Activated T-cell treated with anti-CD3 and anti-CD28 coated beads, Interleukin-2, amount 50 U/mL, for 1 hour (primary cell): ENCODE measurements around the gene ANKUB1.
"Not testable (repeated sequence)": the region's sequence is repeated elsewhere in the genome, so short reads cannot be mapped to it uniquely, and the experiment has no call there.

ENCODE experiments used
- DNase-seq: peaks from one replicate; pipeline ENCODE4 v3.0.0-alpha.2; 2020

ANKUB1 gene, protein sequence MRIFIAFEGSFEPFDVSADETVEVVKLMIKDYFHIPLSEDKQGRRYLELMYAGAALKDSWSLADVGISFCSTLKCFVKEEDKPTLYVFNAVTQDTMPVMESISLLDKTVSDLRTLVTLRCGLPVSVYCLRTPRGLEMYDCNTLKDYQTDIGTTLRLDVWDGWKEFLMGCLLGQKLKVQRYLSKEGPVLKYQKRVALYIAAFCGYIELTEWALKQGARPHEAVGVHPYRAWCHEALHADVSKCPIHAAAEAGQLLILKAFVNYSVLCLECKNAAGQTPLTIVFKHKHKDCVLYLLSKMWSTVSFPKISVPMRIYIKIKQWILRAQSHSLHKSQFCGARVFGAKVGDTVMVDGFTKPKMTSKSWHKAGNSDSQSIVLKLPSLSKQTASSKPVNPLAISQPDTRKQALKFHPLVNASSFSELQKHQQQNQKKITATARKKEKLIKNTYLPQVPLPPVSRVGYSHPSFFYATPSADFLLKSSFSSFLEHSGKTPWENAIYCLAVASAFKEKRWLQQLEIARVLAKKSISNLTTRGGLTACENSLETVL

DNA sequence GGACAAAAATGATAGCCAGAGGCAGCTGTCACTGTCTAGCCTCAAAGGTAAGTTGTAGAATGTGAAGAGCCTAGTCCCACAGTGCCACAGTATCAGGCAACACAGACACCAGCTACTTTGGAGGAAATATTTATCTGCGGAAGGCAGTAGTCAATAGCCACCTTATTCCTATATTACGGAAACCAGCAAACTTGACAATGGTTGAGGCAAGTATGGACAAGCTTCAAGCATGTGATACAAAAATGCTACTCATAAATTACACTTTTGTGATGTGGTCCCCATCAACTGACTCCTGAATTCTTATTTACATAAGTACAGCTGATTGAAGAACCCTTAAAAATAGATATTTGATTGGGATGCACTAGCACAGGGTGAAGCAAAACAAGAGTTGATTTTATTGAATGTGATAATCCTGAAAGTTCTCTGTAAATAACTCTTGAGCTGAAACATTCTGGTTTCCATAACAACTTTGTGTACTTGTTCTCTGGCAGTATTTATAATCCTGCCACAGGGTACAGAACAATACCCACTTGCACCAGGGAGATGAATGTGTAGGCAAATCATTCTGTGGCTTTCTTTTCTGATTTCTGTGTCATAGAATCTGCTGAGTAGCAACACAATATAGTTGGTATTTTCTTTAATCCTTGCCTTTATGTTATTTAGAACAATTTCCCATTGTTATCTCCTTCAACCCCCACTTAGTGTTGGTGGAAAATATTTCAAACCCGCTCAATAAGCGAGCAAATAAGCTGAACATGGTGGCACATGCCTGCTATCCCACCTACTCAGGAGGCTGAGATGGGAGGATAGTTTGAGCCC, at the start of gene ANKUB1:
Gene ANKUB1 (minus strand): TSS at position 103 of the 819 bp plus-strand sequence. CDS start 188 bp downstream, outside the sequence.
- no peak for DNase-seq

DNA sequence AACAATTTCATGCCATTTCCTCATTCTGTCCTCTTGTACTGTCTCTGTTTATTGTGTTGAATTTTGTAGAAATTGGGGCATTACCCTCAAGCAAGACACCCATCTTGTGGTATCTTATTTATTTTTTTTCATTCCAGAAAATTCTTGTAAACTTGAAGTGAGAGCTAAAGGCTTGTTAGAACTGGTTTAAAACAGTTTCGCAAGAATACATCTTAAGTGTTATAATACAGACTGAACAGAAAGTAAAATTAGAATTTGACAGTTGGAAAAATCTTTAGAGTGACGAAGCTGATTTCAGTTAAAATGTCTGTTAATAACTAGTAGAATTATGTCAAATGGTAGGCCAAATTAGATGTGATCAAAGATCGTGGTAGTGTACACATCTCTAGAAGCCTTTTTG, 47.5 kb upstream of the ANKUB1 start:
- no peak for DNase-seq

DNA sequence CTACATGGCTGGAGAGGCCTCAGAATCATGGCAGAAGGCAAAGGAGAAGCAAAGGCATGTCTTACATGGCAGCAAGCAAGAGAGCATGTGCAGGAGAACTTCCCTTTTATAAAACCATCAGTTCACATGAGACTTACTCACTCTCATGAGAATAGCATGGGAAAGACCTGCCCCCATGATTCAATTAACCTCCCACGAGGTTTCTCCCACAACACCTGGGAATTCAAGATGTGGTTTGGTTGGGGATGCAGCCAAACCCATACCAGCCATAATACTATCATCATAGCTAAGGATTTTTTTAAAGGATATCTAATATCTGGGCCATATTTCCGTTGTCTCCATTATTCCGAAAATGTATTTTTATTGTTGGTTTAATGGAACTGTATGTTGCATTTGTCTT, 47.1 kb upstream of the ANKUB1 start:
- DNase-seq: not testable (repeated sequence)

DNA sequence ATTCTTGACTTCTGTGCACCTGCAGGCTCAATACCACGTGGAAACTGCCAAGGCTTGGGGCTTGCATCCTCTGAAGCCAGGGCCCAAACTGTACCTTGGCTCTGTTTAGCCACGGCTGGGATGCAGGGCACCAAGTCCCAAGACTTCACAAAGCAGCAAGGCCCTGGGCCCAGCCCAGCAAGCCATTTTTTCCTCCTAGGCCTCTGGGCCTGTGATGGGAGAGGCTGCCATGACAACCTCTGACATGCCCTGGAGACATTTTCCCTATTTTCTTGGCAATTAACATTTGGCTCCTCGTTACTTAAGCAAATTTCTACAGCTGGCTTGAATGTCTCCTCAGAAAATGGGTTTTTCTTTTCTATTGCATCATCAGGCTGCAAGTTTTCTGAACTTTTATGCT, 46.1 kb upstream of the ANKUB1 start:
- not testable (repeated sequence) for DNase-seq

DNA sequence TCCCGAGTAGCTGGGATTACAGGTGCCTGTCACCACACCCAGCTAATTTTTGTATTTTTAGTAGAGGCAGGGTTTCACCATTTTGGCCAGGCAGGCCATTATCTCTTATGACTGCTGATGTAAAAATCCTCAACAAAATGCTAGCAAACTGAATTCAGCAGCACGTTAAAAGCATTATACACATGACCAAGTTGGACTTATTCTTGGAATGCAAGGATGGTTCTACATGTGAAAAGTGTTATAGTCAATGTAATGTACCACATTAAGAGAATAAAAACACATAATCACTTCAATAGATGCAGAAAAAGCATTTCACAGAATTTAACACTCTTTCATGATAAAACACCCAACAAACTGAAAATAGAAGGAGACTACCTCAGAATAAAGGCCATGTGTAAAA, 40.9 kb upstream of the ANKUB1 start:
- DNase-seq: no peak

DNA sequence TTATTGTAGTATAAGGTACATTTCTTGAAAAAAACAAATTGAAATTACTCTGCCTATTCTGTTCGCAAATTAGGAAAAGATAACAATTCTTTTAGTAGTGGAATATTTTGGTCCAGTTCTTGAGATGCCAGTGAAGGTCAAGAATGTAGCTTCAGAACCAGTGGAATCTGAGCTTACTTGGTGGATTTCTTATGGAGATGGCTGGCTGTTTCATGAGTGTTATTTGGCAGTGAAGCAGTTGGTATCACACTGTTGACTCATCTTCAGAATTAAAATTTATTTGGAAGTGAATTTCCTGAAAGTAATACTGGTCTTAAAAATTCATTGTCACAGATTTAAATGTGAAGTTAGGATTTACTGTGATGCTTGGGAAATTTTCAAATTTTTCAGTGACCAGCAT, 39.7 kb upstream of the ANKUB1 start:
- DNase-seq: no peak

DNA sequence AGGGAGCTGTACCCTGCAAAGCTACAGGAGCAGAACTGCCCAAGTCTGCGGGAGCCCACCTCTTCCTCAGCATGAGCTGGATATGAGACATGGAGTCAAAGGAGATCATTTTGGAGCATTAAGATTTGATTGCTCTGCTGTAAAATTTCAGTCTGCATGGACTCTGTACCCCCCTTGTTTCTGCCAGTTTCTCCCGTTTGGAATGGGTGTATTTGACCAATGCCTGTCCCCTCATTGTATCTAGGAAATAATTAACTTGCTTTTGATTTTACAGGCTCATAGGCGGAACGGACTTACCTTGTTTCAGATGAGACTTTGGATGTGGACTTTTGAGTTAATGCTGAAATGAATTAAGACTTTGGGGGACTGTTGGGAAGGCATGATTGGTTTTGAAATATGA, 39.0 kb upstream of the ANKUB1 start:
- DNase-seq: no peak

DNA sequence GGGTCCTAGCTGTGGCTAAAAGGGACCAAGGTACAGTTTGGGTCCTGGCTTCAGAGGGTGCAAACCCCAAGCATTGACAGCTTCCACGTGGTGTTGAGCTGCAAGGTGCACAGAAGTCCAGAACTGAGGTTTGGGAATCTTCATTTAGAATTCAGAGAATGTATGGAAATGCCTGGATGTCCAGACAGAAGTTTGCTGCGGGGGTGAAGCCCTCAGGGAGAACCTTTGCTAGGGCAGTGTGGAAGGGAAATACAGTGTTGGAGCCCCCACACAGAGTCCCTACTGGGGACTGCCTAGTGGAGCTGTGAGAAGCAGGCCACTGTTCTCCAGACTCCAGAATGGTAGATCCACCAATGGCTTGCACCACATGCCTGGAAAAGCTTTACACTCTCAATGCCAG, 38.5 kb upstream of the ANKUB1 start:
- DNase-seq: no peak

DNA sequence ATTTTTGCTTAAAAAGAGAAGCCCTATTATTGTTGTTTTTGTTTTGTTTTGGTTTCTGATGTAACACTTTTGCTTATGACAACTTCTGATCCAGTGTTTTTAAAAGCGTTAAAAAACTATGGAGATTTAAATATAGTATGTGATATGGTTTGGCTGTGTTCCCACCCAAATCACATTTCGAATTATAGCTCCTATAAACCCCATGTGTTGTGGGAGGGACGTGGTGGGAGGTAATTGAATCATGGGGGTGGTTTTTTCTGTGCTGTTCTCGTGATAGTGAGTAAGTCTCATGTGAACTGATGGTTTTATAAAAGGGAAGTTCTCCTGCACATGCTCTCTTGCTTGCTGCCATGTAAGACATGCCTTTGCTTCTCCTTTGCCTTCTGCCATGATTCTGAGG, 37.3 kb upstream of the ANKUB1 start:
- DNase-seq: not testable (repeated sequence)

DNA sequence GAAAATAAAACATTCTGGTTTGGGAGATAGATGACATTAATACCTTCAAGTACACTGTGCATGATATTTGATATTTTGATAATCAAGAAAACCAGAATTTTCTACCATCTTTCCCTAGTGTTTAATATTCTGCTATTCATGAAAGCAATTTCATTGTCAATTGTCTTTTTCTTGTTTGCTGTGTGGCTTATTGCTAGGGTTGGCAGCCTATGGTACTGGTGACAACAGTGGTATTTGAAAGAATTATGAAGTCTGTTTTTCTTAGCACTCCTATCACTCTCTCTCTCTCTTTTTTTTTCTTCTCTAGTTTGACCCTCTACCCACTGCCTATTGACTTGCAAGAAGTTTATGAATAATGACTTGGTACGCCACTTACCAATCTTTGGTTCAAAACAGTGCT, 36.0 kb upstream of the ANKUB1 start:
- DNase-seq: no peak

DNA sequence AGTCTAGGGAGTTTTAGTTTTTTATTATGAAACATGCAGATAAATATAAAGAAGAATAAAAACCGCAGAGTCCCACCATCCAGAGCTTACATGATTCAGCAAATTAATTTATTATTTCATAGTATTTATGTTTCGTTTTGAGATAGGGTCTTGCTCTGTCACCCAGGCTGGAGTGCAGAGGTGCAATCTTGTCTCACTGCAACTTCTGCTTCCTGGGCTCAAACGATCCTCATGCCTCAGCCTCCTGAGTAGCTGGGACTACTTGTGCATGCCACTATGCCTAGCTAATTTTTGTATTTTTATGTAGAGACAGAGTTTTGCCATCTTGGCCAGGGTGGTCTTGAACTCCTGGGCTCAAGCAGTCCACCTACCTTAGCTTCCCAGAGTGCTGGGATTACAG, 34.3 kb upstream of the ANKUB1 start:
- DNase-seq: no peak

DNA sequence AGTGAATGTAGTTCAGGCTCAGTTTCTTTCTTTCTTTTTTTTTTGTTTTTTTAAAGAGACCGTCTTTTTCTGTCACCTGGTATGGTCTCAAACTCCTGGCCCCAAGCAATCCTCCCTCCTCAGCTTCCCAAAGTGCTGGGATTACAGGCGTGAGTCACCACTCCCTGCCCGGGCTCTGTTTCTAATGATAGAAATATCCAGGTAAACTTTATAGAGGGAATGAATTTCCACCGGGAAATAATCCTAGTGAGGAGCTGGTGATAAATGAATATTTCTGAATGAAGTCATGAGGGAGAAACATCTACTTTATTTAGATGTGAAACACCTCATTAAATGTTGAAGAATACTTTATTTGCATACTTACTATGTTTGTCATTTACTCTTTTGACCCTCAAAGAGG, 27.8 kb upstream of the ANKUB1 start:
- DNase-seq: no peak

DNA sequence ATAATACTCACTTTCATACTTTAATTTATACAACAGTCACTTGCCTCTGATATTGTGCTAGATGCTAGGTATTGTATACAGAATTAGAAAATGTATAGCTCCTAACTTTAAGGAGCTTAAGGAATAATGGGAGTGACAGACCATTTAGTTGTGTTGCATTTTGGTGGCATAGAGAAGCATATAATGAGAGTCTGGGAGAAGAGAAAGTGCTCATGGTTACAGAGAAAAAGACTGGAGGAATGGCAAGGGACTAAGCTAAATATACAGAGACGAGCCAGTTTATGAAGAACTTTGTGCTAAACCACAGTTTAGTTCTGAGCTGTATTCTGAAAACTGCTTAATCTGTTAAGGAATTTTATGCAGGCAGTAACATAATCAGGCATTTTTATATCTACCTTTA, 27.1 kb upstream of the ANKUB1 start:
- no peak for DNase-seq

DNA sequence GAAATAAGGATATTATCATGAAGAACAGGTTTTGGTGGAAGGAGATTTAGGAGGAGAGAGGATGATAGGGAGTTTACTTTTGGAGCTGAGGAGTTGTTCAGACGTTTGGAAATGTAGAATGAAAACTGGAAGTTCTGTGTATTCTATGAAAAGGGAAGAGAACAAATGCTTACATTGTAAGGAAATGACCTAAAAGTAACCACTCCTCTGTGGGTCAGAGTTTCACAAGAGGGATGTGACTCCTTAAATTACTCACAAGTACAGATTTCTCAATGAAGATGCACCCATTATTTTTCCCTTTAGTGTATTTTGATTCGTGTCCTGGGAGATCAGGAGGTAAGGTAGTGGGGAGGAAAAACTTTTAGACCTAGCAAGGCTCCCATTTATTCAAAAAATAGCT, 24.6 kb upstream of the ANKUB1 start:
- DNase-seq: no peak

DNA sequence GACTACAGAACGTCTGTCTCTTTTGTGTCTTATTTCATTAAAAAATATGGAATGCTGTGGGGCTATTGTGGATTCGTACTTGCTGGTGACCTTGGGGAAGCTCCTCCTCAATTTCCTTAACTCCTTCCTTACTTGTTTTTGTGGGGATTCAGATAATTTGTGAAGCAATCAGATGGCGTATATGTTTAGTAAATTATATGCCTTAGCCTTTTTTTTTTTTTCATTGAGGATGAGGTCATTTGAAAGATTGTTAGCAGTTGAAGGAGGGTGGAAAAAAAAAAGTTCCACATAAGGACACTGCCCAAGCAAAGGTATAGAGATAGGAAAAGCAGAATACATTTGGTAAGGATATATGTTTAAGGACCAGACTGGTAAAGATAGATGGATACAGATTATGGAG, 24.0 kb upstream of the ANKUB1 start:
- no peak for DNase-seq

DNA sequence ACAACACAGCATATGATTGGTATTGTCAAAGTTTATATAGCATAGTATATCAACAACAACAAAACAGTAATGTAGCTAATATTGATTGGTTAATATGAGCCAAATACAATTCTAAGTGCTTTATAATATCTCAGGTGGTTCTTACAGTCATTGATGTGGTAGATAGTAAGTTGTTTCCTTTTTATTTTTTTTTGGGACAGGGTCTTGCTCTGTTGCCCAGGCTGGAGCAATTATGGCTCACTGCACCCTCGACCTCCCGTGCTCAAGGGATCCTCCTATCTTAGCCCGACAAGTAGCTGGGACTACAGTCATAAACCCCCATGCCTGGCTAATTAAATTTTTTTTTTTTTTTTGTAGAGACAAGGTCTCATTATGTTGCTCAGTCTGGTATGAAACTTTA, 23.4 kb upstream of the ANKUB1 start:
- DNase-seq: no peak

DNA sequence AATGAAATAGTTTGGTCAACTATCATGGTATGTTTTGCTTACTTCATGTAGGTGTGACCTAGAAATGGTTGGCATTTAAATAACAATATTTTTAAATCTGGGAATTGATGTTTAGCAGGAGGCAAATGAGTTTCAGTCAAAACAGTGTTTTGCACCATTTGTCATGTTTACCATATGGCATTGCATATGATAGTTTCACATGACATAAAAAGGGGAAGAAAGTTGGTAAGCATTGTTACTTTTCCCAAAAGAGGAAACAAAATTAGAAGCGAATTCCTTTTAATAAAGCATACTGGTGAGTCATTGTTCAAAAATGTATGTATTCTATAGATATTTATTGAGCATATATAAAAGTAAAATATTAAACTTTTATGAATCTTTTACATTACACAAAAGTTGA, 23.0 kb upstream of the ANKUB1 start:
- DNase-seq: no peak

DNA sequence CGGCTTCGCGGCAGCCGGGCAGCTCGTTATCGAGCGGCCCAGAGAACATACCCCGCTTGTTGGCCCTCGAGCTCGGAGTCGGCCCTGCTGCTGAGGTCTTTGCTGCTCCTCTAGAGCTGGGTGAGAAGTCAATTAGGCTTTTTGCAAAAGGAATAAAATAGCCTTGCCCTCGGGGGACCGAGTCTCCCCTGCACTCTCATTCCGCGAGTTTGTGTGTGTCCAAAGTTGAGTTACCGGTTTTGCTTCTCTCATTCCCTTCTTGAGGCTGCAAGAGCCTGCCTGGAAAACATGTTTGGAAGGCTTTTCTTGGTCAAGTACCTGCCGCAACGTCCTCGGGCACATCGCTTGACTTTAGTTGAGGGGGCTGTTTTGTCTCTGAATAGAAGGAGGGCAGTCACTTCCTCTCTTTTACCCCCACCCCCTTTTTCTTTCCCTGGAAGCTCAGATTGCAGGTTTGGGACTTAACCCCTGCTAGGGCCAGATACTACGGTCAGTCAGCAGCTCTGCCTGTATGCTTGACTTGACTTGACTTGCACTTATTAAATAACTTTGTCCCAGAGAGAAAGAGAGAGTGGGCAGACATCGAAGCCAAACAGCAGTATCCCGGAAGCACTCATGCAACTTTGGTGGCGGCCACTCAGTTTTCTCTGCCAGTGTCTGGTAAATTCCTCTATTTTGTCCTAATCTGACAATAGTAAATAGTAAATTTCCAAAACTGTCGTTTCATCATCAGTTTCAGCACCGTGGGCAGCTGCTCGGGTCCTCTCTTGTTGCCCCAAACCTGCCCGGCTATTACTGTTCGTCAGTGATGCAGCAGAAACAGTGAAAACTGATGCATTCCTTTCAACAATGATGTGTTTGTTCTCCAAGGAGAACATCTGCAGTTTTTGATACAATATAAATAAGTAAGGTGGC, 21.3 kb upstream of the ANKUB1 start:
- peak; percentile 28 for DNase-seq

DNA sequence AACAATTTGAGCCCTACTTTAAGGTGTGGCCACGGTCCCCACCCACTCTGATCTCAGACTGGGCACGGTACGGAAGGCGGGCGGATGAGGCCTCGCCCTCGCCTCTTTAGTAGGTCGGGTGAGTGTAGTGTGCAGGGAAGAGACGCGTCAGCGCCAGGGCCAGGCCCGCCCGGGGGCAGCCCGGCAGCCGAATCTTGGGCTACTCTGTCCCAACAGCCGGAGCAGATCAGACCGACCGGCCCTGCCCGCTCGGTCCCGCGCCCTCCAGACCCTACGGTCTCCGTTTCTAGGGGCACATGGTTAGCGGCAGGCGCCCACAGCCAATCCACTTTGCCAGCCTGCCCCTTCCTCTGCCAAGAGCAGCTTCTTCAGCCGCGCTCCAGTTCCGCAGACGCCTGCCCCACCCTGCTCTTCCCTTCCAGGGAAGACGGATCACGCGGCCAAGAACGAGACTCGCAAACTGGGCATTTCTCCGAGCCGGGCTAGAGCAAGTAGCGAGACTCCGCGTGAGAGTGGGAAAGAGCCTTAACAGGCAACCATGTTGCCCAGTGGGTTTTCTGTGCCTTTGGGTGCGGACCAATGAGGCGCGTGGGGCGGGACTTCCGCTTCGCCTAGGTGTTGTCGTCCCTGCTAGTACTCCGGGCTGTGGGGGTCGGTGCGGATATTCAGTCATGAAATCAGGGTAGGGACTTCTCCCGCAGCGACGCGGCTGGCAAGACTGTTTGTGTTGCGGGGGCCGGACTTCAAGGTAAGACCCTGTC, 20.4 kb upstream of the ANKUB1 start, which contains the start of gene RNF13:
Gene RNF13 (plus strand): TSS at position 610 of the 761 bp plus-strand sequence. CDS start 32,812 bp downstream, outside the sequence.
- DNase-seq: peak; percentile 90

DNA sequence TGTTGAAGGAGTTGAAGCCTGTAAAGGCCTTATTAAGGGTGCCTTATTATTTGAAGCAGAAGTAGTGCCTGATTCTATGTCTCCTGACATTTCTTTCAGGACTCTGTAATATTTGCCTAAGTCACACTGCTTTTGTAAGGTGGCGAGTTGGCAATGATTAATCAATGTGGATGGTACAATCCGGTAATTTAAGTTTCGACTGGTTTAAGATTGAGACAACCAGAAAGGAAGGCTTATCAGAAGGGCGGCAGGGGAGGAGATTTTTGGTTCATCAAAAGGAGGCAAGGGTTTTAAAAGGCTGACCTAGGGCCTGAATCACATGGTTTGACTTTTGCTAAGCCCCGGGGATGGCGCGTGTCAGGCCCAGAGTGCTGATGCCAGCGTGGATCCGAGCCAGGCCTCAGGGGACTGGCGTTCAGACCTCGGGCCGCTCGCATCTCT, 19.8 kb upstream of the ANKUB1 start:
- DNase-seq: no peak

DNA sequence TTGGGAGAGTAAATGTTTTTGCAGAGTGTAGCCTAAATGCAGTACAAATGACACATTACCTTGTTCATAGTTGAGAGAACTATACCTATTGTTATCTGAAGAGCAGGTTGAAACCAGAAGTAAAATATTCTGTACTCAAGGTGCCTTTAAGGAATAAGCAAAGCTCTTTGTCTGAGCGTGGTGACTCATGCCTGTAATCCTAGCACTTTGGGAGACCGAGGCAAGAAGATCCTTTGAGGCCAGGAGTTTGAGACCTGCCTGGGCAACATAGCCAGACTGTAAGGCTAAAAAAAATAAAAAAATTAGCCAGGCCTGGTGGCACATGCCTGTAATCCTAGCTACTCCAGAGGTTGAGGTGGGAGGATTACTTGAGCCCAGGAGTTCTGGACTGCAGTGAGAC, 18.5 kb upstream of the ANKUB1 start:
- DNase-seq: no peak

DNA sequence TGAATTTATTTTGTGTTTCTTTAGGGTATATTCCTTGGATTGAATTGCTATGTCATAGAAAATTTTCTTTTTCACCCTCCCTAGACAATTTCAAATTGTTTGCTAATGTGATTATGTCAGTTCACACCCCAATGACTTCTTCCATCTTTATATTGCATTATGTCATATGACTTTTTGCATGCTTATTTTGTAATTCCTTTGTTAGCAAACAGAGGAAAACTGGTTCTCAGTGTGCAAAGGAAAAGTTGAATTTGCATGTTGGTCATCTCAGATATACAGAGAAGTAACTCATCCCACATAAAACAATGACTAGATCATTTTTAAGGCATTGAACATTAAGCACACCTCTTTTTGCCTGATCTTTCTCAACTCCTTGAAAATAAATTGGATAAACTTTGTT, 17.3 kb upstream of the ANKUB1 start:
- no peak for DNase-seq
